H9 (cell line): Measurements from ENCODE around the gene SPTBN2. TPM values are rescaled to one million over a fixed set of nuclear protein-coding genes. Genes with fewer than 3 reads are reported as not detected.

ENCODE experiments used
- DNase-seq: peaks from one replicate; pipeline ENCODE4 v3.0.0-alpha.2; 2017
- H2AFZ ChIP-seq: one replicate; pipeline ENCODE4 v1.6.1; 2013; ENCODE audit warnings: mild to moderate bottlenecking, low read length, control low read depth, moderate library complexity
- H2AK5ac ChIP-seq: 2 replicates; pipeline ENCODE4 v1.6.1; 2013; ENCODE audit warnings: low read length, control low read depth, mixed read lengths; ENCODE audit not compliant: insufficient read length
- H2BK120ac ChIP-seq: one replicate; pipeline ENCODE4 v1.6.1; 2013; ENCODE audit warnings: low read depth, mild to moderate bottlenecking, low read length, control low read depth, inconsistent platforms; ENCODE audit not compliant: poor library complexity, severe bottlenecking
- H2BK12ac ChIP-seq: 2 replicates; pipeline ENCODE4 v1.6.1; 2013; ENCODE audit warnings: low read length, control low read depth, mixed read lengths, low read depth; ENCODE audit not compliant: insufficient read length
- H2BK15ac ChIP-seq: 2 replicates; pipeline ENCODE4 v1.6.1; 2013; ENCODE audit warnings: low read depth, low read length, control low read depth
- H2BK20ac ChIP-seq: one replicate; pipeline ENCODE4 v1.6.1; 2013; ENCODE audit warnings: low read depth, mild to moderate bottlenecking, low read length, control low read depth, inconsistent platforms; ENCODE audit not compliant: poor library complexity, severe bottlenecking
- H2BK5ac ChIP-seq: 2 replicates; pipeline ENCODE4 v1.6.1; 2013; ENCODE audit warnings: low read length, control low read depth, mixed read lengths; ENCODE audit not compliant: insufficient read length
- H3K14ac ChIP-seq: 2 replicates; pipeline ENCODE4 v1.6.1; 2013; ENCODE audit warnings: low read length, control low read depth; ENCODE audit not compliant: insufficient read depth
- H3K18ac ChIP-seq: 2 replicates; pipeline ENCODE4 v1.6.1; 2013; ENCODE audit warnings: low read depth, mild to moderate bottlenecking, mixed read lengths, low read length, control low read depth; ENCODE audit not compliant: insufficient read length
- H3K23ac ChIP-seq: 2 replicates; pipeline ENCODE4 v1.6.1; 2013; ENCODE audit warnings: low read length, control low read depth, mixed read lengths, low read depth; ENCODE audit not compliant: insufficient read length
- H3K23me2 ChIP-seq: 2 replicates; pipeline ENCODE4 v1.6.1; 2013; ENCODE audit warnings: low read depth, mild to moderate bottlenecking, mixed read lengths, low read length, control low read depth; ENCODE audit not compliant: insufficient read length, poor library complexity, severe bottlenecking
- H3K27ac ChIP-seq: 2 replicates; pipeline ENCODE4 v1.5.1; 2013; ENCODE audit warnings: low read length, control low read depth, mixed read lengths, low read depth; ENCODE audit not compliant: insufficient read length
- H3K27me3 ChIP-seq: 2 replicates; pipeline ENCODE4 v1.6.1; 2013; ENCODE audit warnings: low read length, control low read depth, inconsistent platforms; ENCODE audit not compliant: insufficient read depth
- H3K4ac ChIP-seq: 2 replicates; pipeline ENCODE4 v1.6.1; 2013; ENCODE audit warnings: low read depth, mild to moderate bottlenecking, control low read depth, inconsistent platforms, low read length, moderate library complexity
- H3K4me1 ChIP-seq: 2 replicates; pipeline ENCODE4 v1.6.1; 2013; ENCODE audit warnings: low read length, control low read depth, inconsistent platforms; ENCODE audit not compliant: insufficient read depth
- H3K4me2 ChIP-seq: 2 replicates; pipeline ENCODE4 v1.6.1; 2013; ENCODE audit warnings: low read length, control low read depth, mixed read lengths; ENCODE audit not compliant: insufficient read length, insufficient read depth
- H3K56ac ChIP-seq: 2 replicates; pipeline ENCODE4 v1.6.1; 2013; ENCODE audit warnings: low read depth, mild to moderate bottlenecking, mixed read lengths, low read length, control low read depth; ENCODE audit not compliant: insufficient read length
- H3K79me1 ChIP-seq: 2 replicates; pipeline ENCODE4 v1.6.1; 2013; ENCODE audit warnings: low read depth, mild to moderate bottlenecking, moderate library complexity, low read length, control low read depth, inconsistent platforms; ENCODE audit not compliant: insufficient read depth, poor library complexity, severe bottlenecking
- H3K79me2 ChIP-seq: 2 replicates; pipeline ENCODE4 v1.6.1; 2013; ENCODE audit warnings: low read length, control low read depth, inconsistent platforms; ENCODE audit not compliant: insufficient read depth
- H3K9ac ChIP-seq: 2 replicates; pipeline ENCODE4 v1.6.1; 2013; ENCODE audit warnings: low read length, control low read depth, mixed read lengths; ENCODE audit not compliant: insufficient read length; ENCODE audit errors: extremely low read depth
- H3K9me3 ChIP-seq: one replicate; pipeline ENCODE4 v1.6.1; 2013; ENCODE audit warnings: low read depth, low read length, inconsistent platforms; ENCODE audit not compliant: control insufficient read depth
- H3T11ph ChIP-seq: one replicate; pipeline ENCODE4 v1.6.1; 2013; ENCODE audit warnings: mild to moderate bottlenecking, low read length, control low read depth, inconsistent platforms
- H4K20me1 ChIP-seq: one replicate; pipeline ENCODE4 v1.6.1; 2013; ENCODE audit not compliant: control insufficient read depth, insufficient read length, insufficient read depth
- H4K5ac ChIP-seq: 2 replicates; pipeline ENCODE4 v1.6.1; 2013; ENCODE audit warnings: low read depth, mild to moderate bottlenecking, mixed read lengths, low read length, control low read depth; ENCODE audit not compliant: insufficient read length
- H4K8ac ChIP-seq: replicated peaks from 2 replicates; pipeline ENCODE4 v1.6.1; 2013; ENCODE audit warnings: low read length, control low read depth, mixed read lengths, low read depth; ENCODE audit not compliant: insufficient read length
- H4K91ac ChIP-seq: 2 replicates; pipeline ENCODE4 v1.6.1; 2013; ENCODE audit warnings: low read depth, mild to moderate bottlenecking, moderate library complexity, mixed read lengths, low read length, control low read depth; ENCODE audit not compliant: insufficient read length
- H3K27ac Mint-ChIP-seq, 3 experiments: 2 replicates in 2 of 3; 3 replicates in 1 of 3; pipeline ENCODE4 v1.8.0; 2020 to 2021; ENCODE audit warnings: mixed read lengths in 3 of 3, mild to moderate bottlenecking in 1 of 3, moderate library complexity in 1 of 3
- H3K27me3 Mint-ChIP-seq: 2 replicates; pipeline ENCODE4 v1.8.0; 2021; ENCODE audit warnings: low read depth, mild to moderate bottlenecking, moderate library complexity, mixed read lengths
- H3K36me3 Mint-ChIP-seq, 3 experiments: 2 replicates in 2 of 3; 3 replicates in 1 of 3; pipeline ENCODE4 v1.8.0; 2020 to 2021; ENCODE audit warnings: low read depth in 3 of 3, mixed read lengths in 3 of 3; ENCODE audit not compliant: insufficient read depth in 1 of 3
- H3K4me1 Mint-ChIP-seq, 2 experiments: 2 replicates each; pipeline ENCODE4 v1.8.0; 2020; ENCODE audit warnings: mixed read lengths in 2 of 2
- H3K4me3 Mint-ChIP-seq, 2 experiments: 2 replicates in 1 of 2; 3 replicates in 1 of 2; pipeline ENCODE4 v1.8.0; 2020 to 2021; ENCODE audit warnings: mild to moderate bottlenecking in 2 of 2, mixed read lengths in 2 of 2, moderate library complexity in 1 of 2
- H3K9me3 Mint-ChIP-seq, 2 experiments: 2 replicates in 1 of 2; 3 replicates in 1 of 2; pipeline ENCODE4 v1.8.0; 2020; ENCODE audit warnings: mild to moderate bottlenecking in 2 of 2, mixed read lengths in 2 of 2, moderate library complexity in 1 of 2
- CTCF ChIP-seq: fragments of 200-600 bp; sonication (generic); conservative IDR thresholded peaks from 3 replicates; pipeline ENCODE4 v1.8.0; 2021; ENCODE audit warnings: antibody characterized with exemption, mild to moderate bottlenecking
- WGBS: extraction: QIAGEN DNeasy Blood & Tissue Kit; methylation state at CpG from one replicate; pipeline ENCODE4 v1.1.7; 2013; ENCODE audit warnings: missing lambda C conversion rate, low lambda C conversion rate, mixed read lengths; ENCODE audit not compliant: insufficient read length; ENCODE audit errors: extremely low coverage; 5-methylcytosine and 5-hydroxymethylcytosine counted together
- total RNA-seq: library from RNA; stranded (reverse); gene quantifications from 2 replicates; pipeline ENCODE4 v1.2.1, GENCODE V29; 2021

SPTBN2 gene
- total RNA-seq, 1 experiment from 2014 or later: 80.4 TPM

- no peak overlapping the region for H3K56ac ChIP-seq
- no peak overlapping the region for H2BK120ac ChIP-seq
- no peak overlapping the region for H2AK5ac ChIP-seq
- H2BK20ac ChIP-seq: no peak overlapping the region
- no peaks in the 10 kb centered on the region for H3K27me3 ChIP-seq
- no peak overlapping the region for H3K23ac ChIP-seq
- H3K9me3 Mint-ChIP-seq: no peaks in the 10 kb centered on the region
- H3K27ac ChIP-seq: no peak overlapping the region
- no peak for DNase-seq
- no peak overlapping the region for H3K4me3 Mint-ChIP-seq
- H2BK12ac ChIP-seq: no peak overlapping the region
- H3K18ac ChIP-seq: no peak overlapping the region
- no peak overlapping the region for H2AFZ ChIP-seq
- peaks cover 16 to 77% (median 75%) of the 10 kb centered on the region in 3 experiments for H3K36me3 Mint-ChIP-seq
- H3K4ac ChIP-seq: no peak overlapping the region
- no peak overlapping the region for H4K91ac ChIP-seq
- H4K8ac ChIP-seq: no peak overlapping the region
- no peak overlapping the region for H3K9ac ChIP-seq
- H4K5ac ChIP-seq: no peak overlapping the region
- H3K79me1 ChIP-seq: no peaks in the 10 kb centered on the region
- no peaks in the 10 kb centered on the region for H3K27me3 Mint-ChIP-seq
- no peak overlapping the region for H3K14ac ChIP-seq
- H3K27ac Mint-ChIP-seq: no peak overlapping the region
- H3K23me2 ChIP-seq: no peaks in the 10 kb centered on the region
- no CpG with 5 or more reads among the region's 33 CpGs for WGBS
- no peaks in the 10 kb centered on the region for H4K20me1 ChIP-seq
- no peaks in the 10 kb centered on the region for H3K79me2 ChIP-seq
- H3T11ph ChIP-seq: no peak overlapping the region
- H3K4me1 Mint-ChIP-seq: peaks cover 6% of the 10 kb centered on the region in 2 experiments
- no peak overlapping the region for H3K4me2 ChIP-seq
- no peak overlapping the region for H2BK15ac ChIP-seq
- no peak overlapping the region for H2BK5ac ChIP-seq
- TF ChIP-seq CTCF: no peak
- H3K9me3 ChIP-seq: no peaks in the 10 kb centered on the region
- H3K4me1 ChIP-seq: no peaks in the 10 kb centered on the region
These were observed 41.9 kb downstream of the SPTBN2 start for GRCh38 chr11:66686801-66687750.
